Duodenal mucosa (tissue), 2 donors: ENCODE results near the gene ELOVL2.
"Not testable (repeated sequence)": the region's sequence is repeated elsewhere in the genome, so short reads cannot be mapped to it uniquely, and the experiment has no call there.

Source experiments
- H3K27ac ChIP-seq: one replicate; pipeline ENCODE4 v1.7.0; 2013; ENCODE audit warnings: low read depth, low read length
- H3K27me3 ChIP-seq, 2 donors: one replicate each; pipeline ENCODE4 v1.7.0; 2013; ENCODE audit warnings: low read length in 2 of 2, control low read depth in 1 of 2; ENCODE audit not compliant: insufficient read depth in 2 of 2, control insufficient read depth in 1 of 2
- H3K36me3 ChIP-seq, 2 donors: one replicate each; pipeline ENCODE4 v1.7.0; 2013; ENCODE audit warnings: low read length in 2 of 2, control low read depth in 1 of 2; ENCODE audit not compliant: insufficient read depth in 2 of 2, control insufficient read depth in 1 of 2
- H3K4me1 ChIP-seq, 2 donors: one replicate each; pipeline ENCODE4 v1.7.0; 2013; ENCODE audit warnings: low read length in 2 of 2, control low read depth in 1 of 2; ENCODE audit not compliant: insufficient read depth in 2 of 2, control insufficient read depth in 1 of 2
- H3K4me3 ChIP-seq, 2 donors: one replicate each; pipeline ENCODE4 v1.7.0; 2013; ENCODE audit warnings: low read length in 2 of 2, low read depth in 1 of 2
- H3K9ac ChIP-seq, 2 donors: one replicate each; pipeline ENCODE4 v1.7.0; 2013; ENCODE audit warnings: low read length in 2 of 2, low read depth in 1 of 2
- H3K9me3 ChIP-seq, 2 donors: one replicate each; pipeline ENCODE4 v1.7.0; 2013; ENCODE audit warnings: low read length in 2 of 2, control low read depth in 1 of 2; ENCODE audit not compliant: control insufficient read depth in 1 of 2

The ELOVL2 gene

DNA sequence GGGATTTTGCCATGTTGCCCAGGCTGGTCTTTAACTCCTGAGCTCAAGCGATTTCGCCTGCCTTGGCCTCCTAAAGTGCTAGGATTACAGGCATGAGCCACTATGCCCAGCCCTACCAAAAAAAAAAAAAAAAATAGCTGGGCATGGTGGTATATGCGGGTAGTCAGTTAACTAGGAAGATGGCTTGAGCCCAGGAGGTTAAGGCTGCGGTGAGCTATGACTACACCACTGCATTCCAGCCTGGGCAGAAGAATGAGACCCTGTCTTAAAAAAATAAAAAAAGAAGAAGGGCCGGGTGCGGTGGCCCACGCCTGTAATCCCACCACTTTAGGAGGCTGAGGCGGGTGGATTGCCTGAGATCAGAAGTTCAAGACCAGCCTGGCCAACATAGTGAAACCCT lies 50.2 kb downstream of the ELOVL2 start:
- no peaks in the 10 kb centered on the region for H3K4me1 ChIP-seq
- H3K4me3 ChIP-seq: no peak overlapping the region
- H3K9ac ChIP-seq: no peak overlapping the region
- no peaks in the 10 kb centered on the region for H3K9me3 ChIP-seq
- H3K36me3 ChIP-seq: no peaks in the 10 kb centered on the region
- H3K27me3 ChIP-seq: peaks cover 0 to 3% of the 10 kb centered on the region in 2 donors
- no peak overlapping the region for H3K27ac ChIP-seq

DNA sequence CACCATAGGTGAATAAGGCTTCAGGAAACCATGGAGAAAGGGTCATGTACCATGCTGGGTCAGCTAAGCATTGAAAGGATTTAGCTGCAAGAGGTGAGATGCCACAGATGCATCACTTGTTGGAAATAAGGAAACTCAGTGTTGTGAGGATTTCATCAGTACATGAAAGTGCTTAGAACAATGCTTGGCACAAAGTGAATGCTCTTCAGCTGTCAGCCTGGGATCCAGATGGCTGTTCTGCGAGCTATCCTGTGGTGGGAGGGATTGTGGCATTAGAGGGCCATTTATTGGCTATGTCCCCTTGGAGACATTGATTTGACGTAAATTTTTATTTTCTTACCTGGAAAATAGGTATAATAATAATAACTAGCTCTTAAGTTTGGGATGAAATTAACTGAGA lies 53.0 kb downstream of the ELOVL2 start:
- no peaks in the 10 kb centered on the region for H3K9me3 ChIP-seq
- no peaks in the 10 kb centered on the region for H3K4me1 ChIP-seq
- no peak overlapping the region for H3K4me3 ChIP-seq
- no peak overlapping the region for H3K27ac ChIP-seq
- no peak overlapping the region for H3K9ac ChIP-seq
- H3K36me3 ChIP-seq: no peaks in the 10 kb centered on the region
- H3K27me3 ChIP-seq: peaks cover 0 to 3% of the 10 kb centered on the region in 2 donors

DNA sequence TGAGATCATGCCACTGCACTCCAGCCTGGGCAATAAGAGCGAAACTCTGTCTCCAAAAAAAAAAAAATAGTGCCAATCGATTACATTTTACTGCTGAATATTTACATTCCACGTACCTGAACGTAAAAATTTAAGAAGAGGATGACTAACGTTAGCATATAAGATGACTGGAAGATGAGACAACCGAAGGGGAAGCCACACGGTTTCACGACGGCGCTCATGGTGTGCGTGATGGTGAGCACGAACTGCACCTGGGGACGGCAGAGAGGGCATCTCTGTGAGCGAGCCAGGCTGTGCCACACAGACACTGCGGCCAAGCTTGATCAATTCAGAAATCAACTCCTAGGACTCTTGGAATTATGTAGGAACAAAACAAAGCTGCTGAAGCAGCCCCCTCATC lies 54.5 kb downstream of the ELOVL2 start:
- H3K9ac ChIP-seq: no peak overlapping the region
- no peaks in the 10 kb centered on the region for H3K36me3 ChIP-seq
- peaks cover 0 to 3% of the 10 kb centered on the region in 2 donors for H3K27me3 ChIP-seq
- H3K4me3 ChIP-seq: no peak overlapping the region
- no peak overlapping the region for H3K27ac ChIP-seq
- H3K4me1 ChIP-seq: no peaks in the 10 kb centered on the region
- no peaks in the 10 kb centered on the region for H3K9me3 ChIP-seq

DNA sequence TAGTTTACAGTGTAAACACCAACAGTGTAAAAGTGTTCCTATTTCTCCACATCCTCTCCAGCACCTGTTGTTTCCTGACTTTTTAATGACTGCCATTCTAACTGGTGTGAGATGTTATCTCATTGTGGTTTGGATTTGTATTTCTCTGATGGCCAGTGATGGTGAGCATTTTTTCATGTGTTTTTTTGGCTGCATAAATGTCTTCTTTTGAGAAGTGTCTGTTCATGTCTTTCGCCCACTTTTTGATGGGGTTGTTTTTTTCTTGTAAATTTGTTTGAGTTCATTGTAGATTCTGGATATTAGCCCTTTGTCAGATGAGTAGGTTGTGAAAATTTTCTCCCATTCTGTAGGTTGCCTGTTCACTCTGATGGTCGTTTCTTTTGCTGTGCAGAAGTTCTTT lies 59.1 kb downstream of the ELOVL2 start:
- H3K27me3 ChIP-seq, H3K9me3 ChIP-seq, H3K4me3 ChIP-seq, H3K36me3 ChIP-seq, H3K4me1 ChIP-seq, H3K27ac ChIP-seq, H3K9ac ChIP-seq: not testable (repeated sequence)

DNA sequence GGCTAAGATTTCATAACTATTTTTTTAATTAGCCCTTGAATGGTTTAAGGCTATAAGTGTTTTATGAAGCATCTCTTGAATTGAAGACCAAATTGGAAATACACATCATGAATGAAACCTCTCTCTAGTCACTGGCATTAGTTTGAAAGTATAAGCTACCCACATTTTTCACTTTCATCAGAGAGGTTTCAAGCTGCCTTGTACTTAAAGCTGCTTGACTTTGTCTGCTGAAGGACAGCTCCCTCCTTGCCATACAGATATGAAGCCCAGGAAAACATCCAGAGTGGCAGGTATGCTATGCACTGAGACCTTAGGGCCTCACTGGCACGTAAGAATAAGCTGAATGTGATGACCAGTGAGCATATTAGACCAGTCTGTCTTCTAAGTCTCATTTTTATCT lies 62.7 kb downstream of the ELOVL2 start:
- H3K36me3 ChIP-seq: no peaks in the 10 kb centered on the region
- H3K9ac ChIP-seq: no peak overlapping the region
- no peaks in the 10 kb centered on the region for H3K9me3 ChIP-seq
- H3K4me1 ChIP-seq: no peaks in the 10 kb centered on the region
- peaks cover 0 to 6% of the 10 kb centered on the region in 2 donors for H3K27me3 ChIP-seq
- H3K27ac ChIP-seq: no peak overlapping the region
- H3K4me3 ChIP-seq: no peak overlapping the region

DNA sequence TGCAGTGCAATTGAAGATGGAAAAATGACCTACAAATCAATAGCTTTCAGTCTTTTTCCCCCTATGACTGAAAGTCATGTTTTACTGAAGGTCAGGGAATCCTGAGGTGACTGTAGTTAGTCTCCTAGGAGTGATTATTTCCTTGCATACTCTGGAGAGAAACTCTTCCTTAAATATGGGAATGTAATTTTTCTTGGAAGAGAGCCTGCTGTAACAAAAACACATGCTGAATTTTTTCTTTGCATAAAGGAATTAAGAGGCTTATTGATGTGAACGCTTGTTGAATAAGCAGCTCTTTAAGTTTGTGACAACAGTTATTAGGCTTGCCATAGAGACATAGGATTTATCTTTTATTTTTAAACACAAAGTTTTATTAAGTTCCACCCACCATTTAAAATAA lies 64.5 kb downstream of the ELOVL2 start:
- Histone ChIP-seq H3K27ac (no peak overlapping the region), H3K9me3 (no peaks in the 10 kb centered on the region), H3K27me3 (peaks cover 0 to 6% of the 10 kb centered on the region in 2 donors), H3K4me3 (no peak overlapping the region), H3K4me1 (no peaks in the 10 kb centered on the region), H3K36me3 (no peaks in the 10 kb centered on the region), H3K9ac (no peak overlapping the region)

DNA sequence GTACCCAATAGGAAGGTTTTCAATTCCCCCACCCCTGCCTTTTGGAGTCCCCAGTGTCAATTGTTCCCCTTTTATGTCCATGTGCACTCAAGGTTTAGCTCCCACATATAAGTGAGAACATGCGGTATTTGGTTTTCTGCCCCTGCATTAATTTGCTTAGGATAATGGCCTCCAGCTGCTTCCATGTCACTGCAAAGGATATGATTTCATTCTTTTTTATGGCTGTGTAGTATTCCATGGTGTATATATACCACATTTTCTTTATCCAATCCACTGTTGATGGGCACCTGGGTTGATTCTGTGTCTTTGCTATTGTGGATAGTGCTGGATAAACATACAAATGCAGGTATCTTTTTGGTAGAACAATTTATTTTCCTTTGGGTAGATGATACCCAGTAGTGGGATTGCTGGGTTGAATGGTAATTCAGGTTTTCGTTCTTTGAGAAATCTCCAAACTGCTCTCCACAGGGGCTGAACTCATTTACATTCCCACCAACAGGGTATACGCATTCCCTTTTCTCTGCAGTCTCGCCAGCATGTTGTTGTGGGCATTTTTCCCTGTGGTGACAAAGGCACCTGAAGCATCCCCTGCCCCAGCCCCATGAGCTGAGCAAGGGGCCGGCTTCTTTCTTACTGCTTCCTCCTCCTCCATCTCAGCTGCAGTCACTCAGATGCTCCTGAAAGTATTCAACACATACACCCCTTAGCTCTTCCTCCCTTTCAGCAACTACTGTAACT lies 66.7 kb downstream of the ELOVL2 start:
- H3K27me3 ChIP-seq: peaks cover 0 to 6% of the 10 kb centered on the region in 2 donors
- H3K4me3 ChIP-seq: no peak overlapping the region
- H3K4me1 ChIP-seq: no peaks in the 10 kb centered on the region
- H3K27ac ChIP-seq: no peak overlapping the region
- no peaks in the 10 kb centered on the region for H3K9me3 ChIP-seq
- H3K9ac ChIP-seq: no peak overlapping the region
- no peaks in the 10 kb centered on the region for H3K36me3 ChIP-seq

DNA sequence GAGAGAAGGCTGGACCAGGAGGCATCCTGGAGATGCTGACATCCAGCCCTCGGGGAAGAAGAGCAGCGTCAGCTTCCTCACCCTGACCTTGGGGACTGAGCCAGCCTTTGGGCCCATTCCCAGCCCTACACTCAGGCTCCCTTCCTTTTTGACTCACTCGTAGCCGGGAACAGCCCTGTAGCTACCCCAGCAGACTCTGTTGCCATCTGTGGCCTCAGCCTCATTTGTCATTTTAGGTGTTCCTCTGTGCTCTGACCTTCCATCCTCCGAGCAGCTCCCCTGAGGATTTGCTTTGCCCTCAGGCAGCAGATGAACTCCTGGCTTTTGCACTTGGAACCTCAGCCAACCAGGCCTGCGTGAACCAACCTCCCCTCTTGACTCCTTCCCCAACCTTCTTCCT lies 67.5 kb downstream of the ELOVL2 start:
- H3K36me3 ChIP-seq: no peaks in the 10 kb centered on the region
- H3K27ac ChIP-seq: no peak overlapping the region
- H3K4me1 ChIP-seq: no peaks in the 10 kb centered on the region
- H3K9ac ChIP-seq: no peak overlapping the region
- H3K9me3 ChIP-seq: no peaks in the 10 kb centered on the region
- no peak overlapping the region for H3K4me3 ChIP-seq
- H3K27me3 ChIP-seq: peaks cover 0 to 6% of the 10 kb centered on the region in 2 donors

DNA sequence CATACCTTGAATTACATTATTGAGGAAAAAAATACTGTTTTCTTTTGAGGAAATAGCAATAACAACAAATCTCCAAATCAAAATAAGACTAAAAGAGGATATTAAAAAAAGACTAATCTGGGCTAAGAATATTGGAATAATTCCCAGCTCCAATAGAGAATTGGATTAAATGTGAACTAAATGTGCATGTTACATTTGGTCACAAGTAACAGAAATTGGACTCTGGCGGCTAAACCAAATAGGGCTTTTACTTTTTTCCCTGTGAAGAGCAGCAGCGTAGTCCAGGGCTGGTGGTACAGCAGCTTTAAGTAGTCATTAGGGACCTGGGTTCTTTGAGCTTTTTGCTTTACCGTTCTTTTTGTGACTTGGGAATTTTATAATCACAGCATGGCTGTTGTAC lies 71.9 kb downstream of the ELOVL2 start:
- Histone ChIP-seq H3K27ac (no peak overlapping the region), H3K4me1 (no peaks in the 10 kb centered on the region), H3K9ac (no peak overlapping the region), H3K9me3 (no peaks in the 10 kb centered on the region), H3K27me3 (no peaks in the 10 kb centered on the region), H3K4me3 (no peak overlapping the region), H3K36me3 (no peaks in the 10 kb centered on the region)

DNA sequence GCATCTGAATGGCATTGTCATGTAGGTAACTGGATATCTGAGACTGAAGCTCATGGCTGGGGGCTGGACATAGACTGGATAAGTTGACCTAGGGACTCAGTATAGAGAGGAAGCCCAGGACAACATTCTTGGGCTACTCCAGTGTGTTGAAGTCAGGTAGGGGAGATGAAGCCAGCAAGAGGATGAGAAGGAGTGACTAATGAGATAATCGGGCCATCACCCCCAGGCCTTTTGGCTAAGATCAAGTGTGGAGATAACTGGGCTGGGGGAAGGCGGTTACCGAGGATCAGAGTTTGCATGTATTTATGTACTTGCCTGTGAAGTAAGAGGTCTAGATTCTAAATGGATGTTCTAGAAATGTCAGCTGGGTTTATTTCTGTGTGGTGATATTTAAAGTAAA lies 73.4 kb downstream of the ELOVL2 start:
- Histone ChIP-seq H3K36me3 (no peaks in the 10 kb centered on the region), H3K27me3 (no peaks in the 10 kb centered on the region), H3K4me1 (no peaks in the 10 kb centered on the region), H3K9ac (no peak overlapping the region), H3K27ac (no peak overlapping the region), H3K4me3 (no peak overlapping the region), H3K9me3 (peaks cover 0 to 10% of the 10 kb centered on the region in 2 donors)

DNA sequence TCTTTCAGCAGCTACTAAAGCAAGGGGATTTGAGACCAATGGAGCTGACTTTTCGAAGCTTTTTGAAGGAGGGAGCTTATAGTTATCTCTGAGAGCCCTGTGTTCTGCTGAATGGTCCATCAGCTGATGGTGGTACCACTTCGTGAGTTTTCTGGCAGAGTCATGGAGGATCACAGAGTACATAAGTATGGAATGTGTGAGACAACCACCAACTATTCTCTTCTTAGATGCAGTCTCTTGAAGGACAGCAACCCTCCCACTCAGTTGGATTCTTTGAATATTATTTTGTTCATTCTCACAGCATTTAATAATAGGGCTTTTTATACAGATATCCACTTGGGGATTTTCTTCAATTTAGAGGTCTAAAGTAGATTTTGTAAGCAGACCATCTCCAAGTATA lies 75.3 kb downstream of the ELOVL2 start:
- Histone ChIP-seq H3K9me3 (peaks cover 0 to 10% of the 10 kb centered on the region in 2 donors), H3K27me3 (no peaks in the 10 kb centered on the region), H3K27ac (no peak overlapping the region), H3K4me3 (no peak overlapping the region), H3K4me1 (no peaks in the 10 kb centered on the region), H3K9ac (no peak overlapping the region), H3K36me3 (no peaks in the 10 kb centered on the region)
